ENCODE measurements around the gene THBS1.
A peak's percentile ranks its signal among the peaks of the same experiment; 100 is the strongest.

THBS1 gene

DNA sequence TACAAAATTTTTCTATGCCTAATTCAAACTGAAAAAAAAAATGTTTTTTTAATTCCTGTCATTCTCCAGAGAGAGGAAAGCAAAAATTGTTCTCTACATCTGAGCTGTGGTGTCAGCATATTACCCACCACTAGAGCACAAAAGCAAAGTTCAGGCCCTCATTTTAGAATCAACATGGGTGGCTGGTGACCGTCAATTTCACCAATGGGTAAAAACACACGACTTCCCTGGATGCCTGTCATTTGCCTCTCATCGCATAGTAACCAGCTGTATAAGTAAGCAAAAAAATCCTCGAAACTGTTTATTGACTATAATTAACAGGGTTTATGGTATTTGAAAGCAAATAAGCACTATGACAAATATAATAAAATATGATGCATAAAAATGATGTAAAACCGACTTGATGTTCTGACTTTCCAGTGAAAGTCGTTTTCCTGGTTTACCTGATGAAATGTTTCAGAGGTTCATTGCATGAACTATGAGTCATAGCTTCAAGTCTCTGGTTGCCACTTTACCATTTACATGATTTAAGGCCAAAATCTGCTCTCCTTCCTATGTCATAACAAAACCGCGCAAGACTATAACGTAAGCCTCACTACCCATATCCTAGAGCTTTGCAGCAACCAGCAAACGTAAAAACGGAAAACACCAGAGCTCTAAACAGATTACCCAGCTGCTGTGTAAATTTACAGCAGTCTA, 60.5 kb downstream of the THBS1 start:
- peak; percentile 87 for DNase-seq

DNA sequence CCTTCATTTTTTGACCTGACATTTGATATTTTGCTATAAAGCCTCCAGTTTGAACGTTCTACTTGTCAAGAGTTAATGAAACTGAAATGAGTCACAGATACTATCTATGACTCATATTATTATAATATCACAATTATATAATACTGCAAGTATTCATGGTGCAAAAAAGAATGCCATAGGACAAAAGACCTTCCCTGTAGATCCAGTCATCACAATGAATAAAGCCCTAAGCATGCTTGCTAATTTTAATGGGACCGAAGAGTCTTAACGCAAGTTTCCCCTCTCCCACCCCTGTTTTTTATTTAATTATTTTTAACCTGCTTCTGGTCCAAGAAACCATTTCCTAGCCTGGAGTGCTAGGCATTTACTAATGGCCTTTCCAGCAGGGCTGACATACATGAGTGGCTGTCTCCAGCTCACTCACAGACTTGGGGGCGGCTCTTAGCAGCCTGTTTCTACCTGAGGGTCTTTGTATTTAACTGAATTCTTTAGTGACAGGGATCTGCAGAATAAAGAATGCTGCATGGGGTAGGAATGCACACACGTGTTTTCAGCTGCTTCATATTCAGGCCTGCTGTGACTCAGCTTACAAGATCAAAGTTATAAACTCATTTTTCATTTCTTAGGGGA, 61.2 kb downstream of the THBS1 start:
- no peak for DNase-seq

GRCh38 chr15:39643727-39644126, 62.8 kb downstream of the THBS1 start:
- peak; percentile 68 for DNase-seq

GRCh38 chr15:39644136-39644535, 63.3 kb downstream of the THBS1 start:
- no peak for DNase-seq

DNA sequence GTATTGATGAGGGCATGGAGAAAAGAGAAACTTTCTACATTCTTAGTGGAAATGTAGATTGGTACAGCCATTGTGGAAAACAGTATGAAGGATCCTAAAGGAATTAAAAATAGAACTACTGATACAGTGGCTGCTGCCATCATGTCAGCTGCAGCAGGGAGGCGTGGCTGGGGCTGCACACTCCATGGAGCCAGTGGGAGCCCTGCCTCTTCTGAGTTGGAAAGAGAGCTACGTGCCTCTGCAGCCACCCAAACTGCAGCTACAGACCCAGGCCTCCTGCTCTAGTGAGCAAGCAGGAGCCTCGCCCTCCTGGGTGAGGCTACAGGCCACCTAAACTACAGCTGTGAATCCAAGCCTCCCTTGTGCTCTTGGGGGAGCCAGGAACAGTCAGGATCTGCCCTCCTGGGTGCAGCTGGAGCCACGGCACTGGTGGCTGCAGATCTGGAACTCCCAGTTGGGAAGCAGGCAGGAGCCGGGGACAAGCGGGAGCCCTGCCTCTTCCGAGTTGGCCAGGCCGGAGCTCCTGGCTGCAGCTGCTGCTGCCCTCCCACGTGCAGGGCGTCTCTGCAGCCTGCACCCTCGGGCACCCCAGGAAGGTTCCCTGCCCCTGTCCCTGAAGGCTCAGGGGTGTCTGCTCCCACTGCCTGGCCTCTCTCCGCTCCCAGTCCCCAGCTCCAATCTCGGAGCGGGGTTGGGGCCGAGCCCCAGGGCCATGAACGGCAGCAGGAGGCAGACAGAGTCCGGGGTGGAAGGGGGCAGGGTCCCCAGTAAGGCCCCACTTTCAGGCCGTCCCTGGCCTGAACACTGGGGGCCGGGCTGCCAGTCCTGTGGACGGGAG, 64.5 kb downstream of the THBS1 start:
- DNase-seq, result no peak

DNA sequence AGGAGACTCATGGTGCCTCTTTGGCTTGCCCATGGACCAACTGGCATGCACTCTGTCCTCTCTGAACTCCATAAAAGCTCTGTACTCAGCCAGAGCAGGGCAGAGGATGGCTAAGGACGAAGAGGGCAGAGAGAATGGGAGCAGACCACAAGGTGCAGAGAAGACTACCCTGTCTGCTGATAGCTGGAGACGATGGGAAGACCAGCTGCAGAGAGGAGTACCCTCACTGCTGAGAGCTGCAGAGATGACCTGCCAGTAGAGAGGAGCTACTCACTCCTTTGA, 65.0 kb downstream of the THBS1 start:
- DNase-seq, result no peak

DNA sequence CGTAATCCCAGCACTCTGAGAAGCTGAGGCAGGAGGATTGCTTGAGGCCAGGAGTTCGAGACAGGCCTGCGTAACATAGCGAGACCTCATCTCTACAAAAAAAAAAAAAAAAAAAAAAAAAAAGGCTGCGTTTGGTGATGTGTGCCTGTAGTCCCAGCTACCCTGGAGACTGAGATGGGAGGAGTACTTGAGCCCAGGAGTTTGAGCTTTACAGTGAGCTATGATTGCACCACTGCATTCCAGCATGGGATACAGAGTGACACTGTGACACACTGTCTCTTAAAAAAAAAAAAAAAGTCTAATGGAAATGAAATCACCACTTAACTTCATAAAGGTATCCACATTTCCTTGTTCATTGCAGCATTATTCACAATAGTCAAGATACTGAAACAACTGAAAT, 65.5 kb downstream of the THBS1 start:
- DNase-seq, result no peak
